Natural killer cell (primary cell): Measurements from ENCODE around the gene SCGB1D4. TPM values are rescaled to one million over a fixed set of nuclear protein-coding genes. Genes with fewer than 3 reads are reported as not detected.

ENCODE experiments used
- ATAC-seq, 3 donors: fragments of 150-1000 bp in 2 of 3; fragments of 200-7000 bp in 1 of 3; cut with Tn5 transposase; 1 replicate in 1 of 3; 2 replicates in 2 of 3; pipeline ENCODE4 v1.10.0; 2021; ENCODE audit warnings: mild to moderate bottlenecking in 2 of 3, moderate library complexity in 2 of 3
- DNase-seq, 2 donors: peaks; one replicate each; pipeline versions ENCODE4 v3.0.0 to v3.0.0-alpha.2; 2013 to 2021; ENCODE audit warnings: mixed read lengths in 1 of 2
- H3K27ac ChIP-seq: one replicate; pipeline ENCODE4 v1.5.1; 2013; ENCODE audit warnings: mild to moderate bottlenecking, low read length
- H3K27me3 ChIP-seq: one replicate; pipeline ENCODE4 v1.6.1; 2013; ENCODE audit warnings: low read length; ENCODE audit not compliant: control insufficient read depth, insufficient read depth
- H3K36me3 ChIP-seq: one replicate; pipeline ENCODE4 v1.6.1; 2013; ENCODE audit warnings: low read length; ENCODE audit not compliant: control insufficient read depth, insufficient read depth
- H3K4me1 ChIP-seq: one replicate; pipeline ENCODE4 v1.6.1; 2013; ENCODE audit warnings: low read length; ENCODE audit not compliant: control insufficient read depth, insufficient read depth
- H3K4me3 ChIP-seq: one replicate; pipeline ENCODE4 v1.5.1; 2013; ENCODE audit warnings: low read length
- H3K9me3 ChIP-seq: one replicate; pipeline ENCODE4 v1.6.1; 2013; ENCODE audit warnings: low read length; ENCODE audit not compliant: control insufficient read depth, insufficient read depth
- H3K27ac Mint-ChIP-seq, 2 donors: one replicate each; pipeline ENCODE4 v1.8.0; 2022; ENCODE audit warnings: mild to moderate bottlenecking in 2 of 2, mixed read lengths in 2 of 2, moderate library complexity in 1 of 2
- H3K27me3 Mint-ChIP-seq, 2 donors: one replicate each; pipeline ENCODE4 v1.8.0; 2022; ENCODE audit warnings: low read depth in 2 of 2, mixed read lengths in 2 of 2
- H3K36me3 Mint-ChIP-seq: one replicate; pipeline ENCODE4 v1.8.0; 2022; ENCODE audit warnings: mixed read lengths
- H3K4me1 Mint-ChIP-seq, 2 donors: one replicate each; pipeline ENCODE4 v1.8.0; 2022; ENCODE audit warnings: mixed read lengths in 2 of 2
- H3K4me3 Mint-ChIP-seq: one replicate; pipeline ENCODE4 v1.8.0; 2022; ENCODE audit warnings: mild to moderate bottlenecking, moderate library complexity, mixed read lengths
- H3K9me3 Mint-ChIP-seq, 2 donors: one replicate each; pipeline ENCODE4 v1.8.0; 2022; ENCODE audit warnings: mixed read lengths in 2 of 2
- CTCF ChIP-seq: fragments of 200-600 bp; IDR thresholded peaks from one replicate; pipeline ENCODE4 v1.8.0; 2022; ENCODE audit warnings: antibody characterized with exemption
- WGBS: methylation state at CpG from one replicate; pipeline ENCODE4 v1.1.7; 2013; ENCODE audit warnings: missing lambda C conversion rate; ENCODE audit not compliant: insufficient coverage; 5-methylcytosine and 5-hydroxymethylcytosine counted together
- intact Hi-C: fragments of 100-400 bp; cut with micrococcal nuclease; formaldehyde crosslinking; loops from one replicate; pipeline ENCODE4 v1.14.2; 2022
- total RNA-seq, 4 donors: library from RNA; stranded (reverse); fragments of 120-200 nt in 1 of 4; gene quantifications; one replicate each; pipeline versions ENCODE4 v1.2.3 to v1.2.4, GENCODE V29; 2013 to 2022

SCGB1D4 gene
- total RNA-seq, 3 donors from 2014 or later (not counting 1 experiment from before 2014, with no cell fraction given) = not detected

GRCh38 chr11:62341588-62341987 lies 42.7 kb upstream of the SCGB1D4 start:
- ATAC-seq = peak in 1 of 3 donors; percentile 57
- intact Hi-C loops = no loop called here
- no peaks in the 10 kb centered on the region for H3K9me3 Mint-ChIP-seq
- H3K27me3 ChIP-seq = no peaks in the 10 kb centered on the region
- no peak for DNase-seq
- WGBS = 91% methylated on average over 4 of the region's 4 CpGs
- H3K4me1 Mint-ChIP-seq = peaks cover 21 to 22% of the 10 kb centered on the region in 2 donors
- H3K36me3 ChIP-seq = no peaks in the 10 kb centered on the region
- no peaks in the 10 kb centered on the region for H3K36me3 Mint-ChIP-seq
- no peaks in the 10 kb centered on the region for H3K9me3 ChIP-seq
- peaks cover 0 to 10% of the 10 kb centered on the region in 2 donors for H3K27me3 Mint-ChIP-seq
- no peak overlapping the region for H3K4me3 ChIP-seq
- peaks cover 12% of the 10 kb centered on the region for H3K4me1 ChIP-seq
- no peak overlapping the region for H3K27ac ChIP-seq
- no peak for TF ChIP-seq CTCF
- no peak overlapping the region for H3K27ac Mint-ChIP-seq
- no peak overlapping the region for H3K4me3 Mint-ChIP-seq

- ATAC-seq = peak; percentile 76 to 81 (median 77)
- Histone ChIP-seq H3K4me1 (peaks cover 12% of the 10 kb centered on the region), H3K9me3 (no peaks in the 10 kb centered on the region), H3K27me3 (no peaks in the 10 kb centered on the region), H3K27ac (no peak overlapping the region), H3K4me3 (no peak overlapping the region), H3K36me3 (no peaks in the 10 kb centered on the region)
- TF ChIP-seq CTCF = peak; percentile 63
- WGBS = 73% methylated on average over 5 of the region's 6 CpGs
- no peaks in the 10 kb centered on the region for H3K36me3 Mint-ChIP-seq
- peak; percentile 46 to 78 for DNase-seq
- H3K27ac Mint-ChIP-seq = no peak overlapping the region
- intact Hi-C loops = loop anchor here (1.0 kb wide), 1 partner anchor 38 kb away; no protein-coding TSS in a partner anchor
- peak overlapping the region; percentile 21 for H3K4me3 Mint-ChIP-seq
- no peaks in the 10 kb centered on the region for H3K9me3 Mint-ChIP-seq
- H3K4me1 Mint-ChIP-seq = peaks cover 21 to 22% of the 10 kb centered on the region in 2 donors
- peaks cover 8 to 21% of the 10 kb centered on the region in 2 donors for H3K27me3 Mint-ChIP-seq
Observed at GRCh38 chr11:62340269-62340901, 41.5 kb upstream of the SCGB1D4 start.

GRCh38 chr11:62338218-62338617 lies 39.3 kb upstream of the SCGB1D4 start:
- no peaks in the 10 kb centered on the region for H3K36me3 Mint-ChIP-seq
- 14% methylated on average over 1 of the region's 1 CpG for WGBS
- peaks cover 12% of the 10 kb centered on the region for H3K4me1 ChIP-seq

More at GRCh38 chr11:62338218-62338617, 39.3 kb upstream of the SCGB1D4 start:
- ATAC-seq = no peak
- intact Hi-C loops = no loop called here
- H3K4me3 Mint-ChIP-seq = peak overlapping the region; percentile 96
- H3K9me3 ChIP-seq = no peaks in the 10 kb centered on the region
- H3K9me3 Mint-ChIP-seq = no peaks in the 10 kb centered on the region
- no peak for TF ChIP-seq CTCF
- H3K27me3 ChIP-seq = no peaks in the 10 kb centered on the region
- H3K27me3 Mint-ChIP-seq = peaks cover 11 to 26% of the 10 kb centered on the region in 2 donors
- peak overlapping the region; percentile 58 for H3K4me3 ChIP-seq
- no peak overlapping the region for H3K27ac ChIP-seq
- H3K36me3 ChIP-seq = no peaks in the 10 kb centered on the region
- DNase-seq = no peak
- peaks cover 21 to 22% of the 10 kb centered on the region in 2 donors for H3K4me1 Mint-ChIP-seq
- peak overlapping the region; percentile 20 to 83 for H3K27ac Mint-ChIP-seq
